ENCODE measurements around the gene TBXAS1.

The TBXAS1 gene

DNA sequence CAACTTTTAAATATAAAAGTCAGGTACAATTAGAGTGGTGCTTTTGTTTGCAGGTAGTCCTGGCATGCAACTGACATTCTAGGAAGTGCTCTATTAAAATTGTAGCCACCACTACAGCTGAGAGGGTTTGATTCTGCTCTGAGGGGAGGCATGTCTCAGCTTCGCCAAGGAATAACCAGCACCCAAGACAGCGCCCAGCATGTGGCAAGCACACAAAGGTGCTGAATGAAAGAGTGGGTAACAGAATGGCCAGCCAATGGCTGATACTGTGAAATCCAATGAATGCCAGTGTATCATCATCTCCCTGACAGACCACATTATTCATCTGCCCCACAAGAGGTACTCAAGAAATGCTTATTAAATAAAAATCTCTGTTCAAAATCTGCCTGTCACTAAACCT, 226.8 kb downstream of the TBXAS1 start:
- DNase-seq: no peak

GRCh38 chr7:140056431-140057142, 227.5 kb downstream of the TBXAS1 start:
- no peak for DNase-seq

GRCh38 chr7:140057143-140057535, 228.1 kb downstream of the TBXAS1 start:
- no peak for DNase-seq

DNA sequence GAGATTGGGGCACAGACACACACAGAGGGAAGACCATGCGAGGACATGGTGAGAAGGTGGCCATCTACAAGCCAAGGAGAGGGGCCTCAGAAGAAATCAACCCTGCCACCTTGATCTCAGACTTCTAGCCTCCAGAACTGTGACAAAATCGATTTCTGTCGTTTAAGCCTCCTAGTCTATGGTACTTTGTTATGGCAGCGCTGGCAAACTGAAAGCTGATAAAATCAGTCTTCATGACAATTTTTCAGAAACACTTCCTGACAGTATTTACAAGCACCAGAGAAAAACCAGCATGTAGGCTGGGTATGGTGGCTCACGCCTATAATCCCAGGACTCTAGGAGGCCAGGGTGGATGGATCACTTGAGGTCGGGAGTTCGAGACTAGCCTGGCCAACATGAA, 229.5 kb downstream of the TBXAS1 start:
- DNase-seq: no peak

- DNase-seq: no peak
Observed at GRCh38 chr7:140059273-140060242, 230.5 kb downstream of the TBXAS1 start.

DNA sequence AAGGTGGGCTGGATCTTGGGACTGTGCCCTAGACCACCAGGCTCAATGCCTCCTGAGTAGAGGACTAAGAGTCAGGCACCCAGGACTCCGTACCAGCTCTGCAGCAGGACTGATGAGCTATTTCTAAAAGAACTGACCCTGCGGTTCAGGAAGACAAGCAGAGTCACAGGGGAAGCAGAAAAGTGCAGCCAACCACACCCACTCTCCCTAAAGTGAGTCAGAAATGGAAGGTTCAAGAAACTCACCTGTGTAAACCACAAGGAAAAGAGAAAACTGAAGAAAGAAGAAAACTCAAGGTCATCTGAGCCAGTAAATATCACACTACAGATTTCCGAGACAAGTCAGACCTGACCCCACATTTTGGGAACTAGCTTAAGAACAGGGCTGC, 231.2 kb downstream of the TBXAS1 start:
- no peak for DNase-seq

- no peak for DNase-seq
Observed at GRCh38 chr7:140060788-140061606, 231.9 kb downstream of the TBXAS1 start.

- DNase-seq: no peak
Observed at GRCh38 chr7:140061607-140061930, 232.5 kb downstream of the TBXAS1 start.

DNA sequence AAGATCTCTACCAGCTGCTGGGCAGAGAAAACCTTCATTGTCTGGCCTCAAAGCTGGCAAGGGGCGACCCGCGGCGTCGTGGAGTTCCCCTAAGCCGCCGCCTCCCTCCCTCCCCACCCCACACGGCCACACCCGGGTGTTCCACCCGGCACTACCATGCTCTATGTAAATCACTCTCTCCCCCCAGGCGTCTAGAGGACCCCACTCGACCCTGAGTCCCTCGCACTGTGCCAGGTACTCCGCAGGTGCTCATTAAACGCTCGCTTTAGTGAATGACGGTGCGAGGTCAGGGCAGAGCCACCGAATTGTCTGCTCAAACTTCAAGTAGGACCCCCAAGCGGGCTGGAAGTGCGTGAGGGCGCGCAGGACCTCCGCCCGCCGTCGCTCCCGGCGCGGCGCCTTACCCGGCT, 233.1 kb downstream of the TBXAS1 start:
- no peak for DNase-seq

DNA sequence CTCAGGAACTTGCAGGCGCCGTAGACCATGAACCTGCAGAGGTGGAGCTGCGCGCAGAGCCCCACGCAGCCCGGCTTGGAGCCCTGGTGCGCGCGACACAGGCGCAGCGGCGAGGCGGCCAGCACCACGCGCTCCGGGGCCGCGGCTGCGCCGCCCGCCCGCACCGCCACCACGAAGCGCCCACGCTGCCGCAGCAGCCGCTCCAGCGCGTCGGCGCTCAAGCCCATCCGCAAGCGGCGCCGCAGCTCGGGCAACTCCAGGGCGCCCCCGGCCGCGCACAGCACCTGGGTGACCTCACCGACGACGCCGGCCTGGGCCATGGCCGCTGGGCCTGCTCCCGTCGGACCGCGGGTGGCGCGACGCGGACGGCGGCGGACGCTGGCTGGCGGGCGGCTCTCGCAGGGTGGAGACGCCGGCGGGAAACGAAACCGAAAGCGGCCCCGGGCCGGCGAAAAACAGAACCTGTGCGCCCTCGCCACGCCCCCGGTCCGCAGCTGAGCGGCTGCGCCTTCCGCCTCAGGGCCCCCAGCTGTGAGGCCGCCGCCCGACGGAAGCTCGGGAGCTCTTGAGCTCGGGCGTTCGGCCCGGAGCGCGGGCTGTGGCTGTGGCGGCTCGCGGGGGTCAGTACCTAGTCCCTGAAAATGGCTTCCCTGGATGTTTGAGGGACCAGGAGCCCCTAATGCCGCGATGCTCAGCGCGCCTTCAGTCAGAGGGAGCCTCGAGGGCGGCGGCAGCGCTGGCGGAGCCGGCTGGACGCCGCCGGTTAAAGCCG, 233.7 kb downstream of the TBXAS1 start, which contains the start of gene PARP12:
TSS of gene PARP12 (minus strand) at position 424 of the 772 bp plus-strand sequence. CDS start at position 320, 104 bp downstream.
- DNase-seq: peak; percentile 82

DNA sequence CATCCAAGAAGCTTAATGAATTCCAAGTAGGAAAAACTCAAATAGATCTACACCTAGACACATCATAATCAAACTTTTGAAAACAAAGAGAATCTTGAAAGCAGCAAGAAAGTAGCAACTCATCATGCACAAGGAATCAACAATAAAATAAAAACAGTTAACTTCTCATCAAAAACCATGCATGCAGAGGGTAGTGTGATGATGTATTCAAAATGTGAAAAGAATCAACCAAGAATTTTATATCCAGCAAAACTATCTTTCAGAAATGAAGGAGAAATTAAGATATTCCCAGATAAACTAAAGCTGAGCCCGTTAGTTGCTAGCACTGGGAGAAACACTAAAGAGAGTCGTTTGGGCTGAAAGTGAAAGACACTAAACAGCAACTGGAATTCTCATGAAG, 238.0 kb downstream of the TBXAS1 start:
- DNase-seq: no peak

- DNase-seq: no peak
Observed at GRCh38 chr7:140068033-140068432, 239.0 kb downstream of the TBXAS1 start.

DNA sequence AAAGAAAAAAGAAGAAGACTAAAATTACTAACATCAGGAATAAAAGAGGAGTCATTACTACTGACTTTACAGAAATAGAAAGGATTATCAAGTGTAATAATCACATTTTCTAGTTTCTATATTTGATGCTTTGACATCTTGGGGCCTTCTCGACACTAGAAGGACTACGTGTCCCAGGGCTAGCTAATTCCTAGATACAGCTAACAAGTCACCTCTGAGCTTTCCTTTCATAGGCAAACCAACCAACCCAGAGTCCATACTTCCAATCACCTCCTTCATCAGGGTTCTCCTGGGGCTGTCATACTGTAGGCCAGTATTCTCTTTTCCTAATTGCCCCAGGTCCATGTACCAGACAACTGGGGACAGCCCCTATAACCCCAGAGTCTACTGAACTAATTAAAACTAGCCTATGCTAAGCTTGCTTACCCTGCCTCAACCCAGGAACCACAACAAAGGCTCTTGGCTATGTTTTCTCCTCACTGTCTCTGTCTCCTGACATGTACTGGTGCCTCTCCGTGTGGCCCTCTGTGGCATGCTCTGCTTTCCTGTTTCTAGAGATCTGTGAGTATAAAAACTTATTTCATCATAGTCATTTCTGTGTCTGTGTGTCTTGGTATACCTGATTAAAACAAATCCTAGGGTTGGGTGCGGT, 240.4 kb downstream of the TBXAS1 start:
- no peak for DNase-seq
